SIG-M5 (cell line): Measurements from ENCODE around the gene PHACTR3.

Experiments used
- DNase-seq: peaks from one replicate; lab custom pipeline; 2025; lab: John Stamatoyannopoulos, UW

PHACTR3 gene

GRCh38 chr20:59800309-59800708 is 196.0 kb downstream of the PHACTR3 start:
- no peak for DNase-seq

- DNase-seq: no peak
Observed at GRCh38 chr20:59802018-59802417, 197.7 kb downstream of the PHACTR3 start.

GRCh38 chr20:59802471-59803221 is 198.3 kb downstream of the PHACTR3 start:
- no peak for DNase-seq

- no peak for DNase-seq
Observed at GRCh38 chr20:59804347-59804746, 200.0 kb downstream of the PHACTR3 start.

GRCh38 chr20:59804871-59805665 is 200.7 kb downstream of the PHACTR3 start:
- DNase-seq: no peak

- no peak for DNase-seq
Observed at GRCh38 chr20:59805786-59806577, 201.6 kb downstream of the PHACTR3 start.

GRCh38 chr20:59806578-59806975 is 202.2 kb downstream of the PHACTR3 start:
- DNase-seq: no peak

GRCh38 chr20:59807909-59808728 is 203.8 kb downstream of the PHACTR3 start:
- DNase-seq: no peak

GRCh38 chr20:59808729-59809381 is 204.5 kb downstream of the PHACTR3 start:
- no peak for DNase-seq

- DNase-seq: no peak
Observed at GRCh38 chr20:59809630-59810448, 205.5 kb downstream of the PHACTR3 start.

- DNase-seq: no peak
Observed at GRCh38 chr20:59810449-59811187, 206.3 kb downstream of the PHACTR3 start.

- no peak for DNase-seq
Observed at GRCh38 chr20:59811681-59812171, 207.4 kb downstream of the PHACTR3 start.

- DNase-seq: no peak
Observed at GRCh38 chr20:59812286-59813125, 208.2 kb downstream of the PHACTR3 start.

- no peak for DNase-seq
Observed at GRCh38 chr20:59813126-59813947, 209.0 kb downstream of the PHACTR3 start.

- no peak for DNase-seq
Observed at GRCh38 chr20:59813948-59814839, 209.9 kb downstream of the PHACTR3 start.

- no peak for DNase-seq
Observed at GRCh38 chr20:59814840-59815340, 210.6 kb downstream of the PHACTR3 start.
